DLD1 (cell line): ENCODE data around the gene TPCN2.

ENCODE experiments used
- in situ Hi-C: cut with HindIII; loops from 2 replicates; pipeline ENCODE4 v1.10.0; 2017; ENCODE audit warnings: low sequenced_read_pairs

Gene TPCN2

GRCh38 chr11:69055598-69056516 is 7.1 kb downstream of the TPCN2 start:
- in situ Hi-C loops: no loop called here

GRCh38 chr11:69057236-69057635 is 8.5 kb downstream of the TPCN2 start:
- in situ Hi-C loops: no loop called here

- in situ Hi-C loops: no loop called here
Observed at GRCh38 chr11:69057801-69058200, 9.1 kb downstream of the TPCN2 start.

- in situ Hi-C loops: no loop called here
Observed at GRCh38 chr11:69058511-69059270, 10.0 kb downstream of the TPCN2 start.

GRCh38 chr11:69059429-69059828 is 10.7 kb downstream of the TPCN2 start:
- in situ Hi-C loops: no loop called here

GRCh38 chr11:69059985-69060384 is 11.3 kb downstream of the TPCN2 start:
- in situ Hi-C loops: no loop called here

GRCh38 chr11:69060806-69061712 is 12.3 kb downstream of the TPCN2 start:
- in situ Hi-C loops: no loop called here

- in situ Hi-C loops: no loop called here
Observed at GRCh38 chr11:69061713-69062053, 13.0 kb downstream of the TPCN2 start.

- in situ Hi-C loops: no loop called here
Observed at GRCh38 chr11:69062169-69062855, 13.6 kb downstream of the TPCN2 start.

GRCh38 chr11:69062873-69063651 is 14.3 kb downstream of the TPCN2 start:
- in situ Hi-C loops: no loop called here

GRCh38 chr11:69063652-69064260 is 15.0 kb downstream of the TPCN2 start:
- in situ Hi-C loops: no loop called here

- in situ Hi-C loops: no loop called here
Observed at GRCh38 chr11:69064394-69064957, 15.7 kb downstream of the TPCN2 start.

GRCh38 chr11:69065147-69065710 is 16.5 kb downstream of the TPCN2 start:
- in situ Hi-C loops: no loop called here

- in situ Hi-C loops: no loop called here
Observed at GRCh38 chr11:69066122-69067112, 17.7 kb downstream of the TPCN2 start.

GRCh38 chr11:69067200-69067599 is 18.5 kb downstream of the TPCN2 start:
- in situ Hi-C loops: no loop called here

GRCh38 chr11:69071086-69071800 is 22.5 kb downstream of the TPCN2 start:
- in situ Hi-C loops: no loop called here

GRCh38 chr11:69071956-69072355 is 23.2 kb downstream of the TPCN2 start:
- in situ Hi-C loops: no loop called here
